Upper lobe of left lung (tissue), 4 donors: ENCODE data around the gene ZNF638.

Experiments
- CTCF ChIP-seq, 6 experiments: fragments of 450-650 bp in 4 of 6; fragments of 200-600 bp in 2 of 6; sonication (generic) in 2 of 6; IDR thresholded peaks; one replicate each; pipeline ENCODE4 v1.5.1; 2016 to 2019; ENCODE audit warnings: antibody characterized with exemption in 6 of 6
- EP300 ChIP-seq, 4 donors: sonication (generic); formaldehyde crosslinking; IDR thresholded peaks; one replicate each; pipeline ENCODE4 v1.5.1; 2017; ENCODE audit warnings: antibody characterized with exemption in 4 of 4, control low read depth in 2 of 4
- POLR2A ChIP-seq, 4 donors: fragments of 450-650 bp; IDR thresholded peaks; one replicate each; pipeline ENCODE4 v1.5.1; 2016 to 2017; ENCODE audit warnings: antibody characterized with exemption in 4 of 4, mild to moderate bottlenecking in 2 of 4
- POLR2AphosphoS5 ChIP-seq, 2 donors: sonication (generic); formaldehyde crosslinking; IDR thresholded peaks; one replicate each; pipeline ENCODE4 v1.5.1; 2017; ENCODE audit warnings: antibody characterized with exemption in 2 of 2

GRCh38 chr2:71410696-71411095, 79.1 kb downstream of the ZNF638 start:
- TF ChIP-seq CTCF (IDR thresholded peaks at IDR 0.05) (no peak), POLR2AphosphoS5 (IDR thresholded peaks at IDR 0.05) (no peak), POLR2A (IDR thresholded peaks at IDR 0.05) (no peak), EP300 (IDR thresholded peaks at IDR 0.05) (no peak)
